Kidney (tissue), 14 donors: ENCODE results near the gene ABCA4. TPM values are rescaled to one million over a fixed set of nuclear protein-coding genes. Genes with fewer than 3 reads are reported as not detected.

Experiments
- DNase-seq, 5 donors: peaks; one replicate each; pipeline ENCODE4 v3.0.0-alpha.2; 2013 to 2020
- FAIRE-seq: peaks from 2 replicates; lab custom pipeline; 2012; peaks lifted over from hg19 to GRCh38; lab: Jason Lieb, UNC
- H3K27ac ChIP-seq, 2 donors: one replicate each; pipeline ENCODE4 v1.7.0; 2013; ENCODE audit warnings: low read depth in 2 of 2, low read length in 2 of 2, inconsistent platforms in 1 of 2
- H3K27me3 ChIP-seq: one replicate; pipeline ENCODE4 v1.7.1; 2013; ENCODE audit warnings: low read length, inconsistent platforms; ENCODE audit not compliant: control insufficient read depth, insufficient read depth
- H3K36me3 ChIP-seq, 3 donors: one replicate each; pipeline versions ENCODE4 v1.7.0 to v1.7.1; 2013; ENCODE audit warnings: low read length in 3 of 3, control low read depth in 1 of 3, inconsistent platforms in 1 of 3; ENCODE audit not compliant: insufficient read depth in 3 of 3, control insufficient read depth in 2 of 3
- H3K4me1 ChIP-seq, 3 donors: one replicate each; pipeline versions ENCODE4 v1.7.0 to v1.7.1; 2013; ENCODE audit warnings: low read length in 3 of 3, inconsistent platforms in 1 of 3, low read depth in 1 of 3; ENCODE audit not compliant: control insufficient read depth in 2 of 3, insufficient read depth in 2 of 3
- H3K4me3 ChIP-seq, 3 donors: one replicate each; pipeline versions ENCODE4 v1.7.0 to v1.8.1; 2013; ENCODE audit warnings: low read length in 3 of 3, control low read depth in 1 of 3, inconsistent platforms in 1 of 3
- H3K9ac ChIP-seq, 3 donors: one replicate each; pipeline versions ENCODE4 v1.7.0 to v1.7.1; 2013; ENCODE audit warnings: low read length in 3 of 3, control low read depth in 1 of 3, inconsistent platforms in 1 of 3
- H3K9me3 ChIP-seq, 3 donors: one replicate each; pipeline versions ENCODE4 v1.7.0 to v1.7.1; 2013; ENCODE audit warnings: low read length in 3 of 3, control low read depth in 1 of 3, inconsistent platforms in 1 of 3; ENCODE audit not compliant: control insufficient read depth in 2 of 3, insufficient read depth in 1 of 3
- CTCF ChIP-seq: IDR thresholded peaks from 3 replicates; pipeline ENCODE4 v1.5.1; 2012; ENCODE audit warnings: mild to moderate bottlenecking, moderate library complexity, borderline replicate concordance; ENCODE audit not compliant: insufficient read depth; ENCODE audit errors: extremely low read depth
- intact Hi-C: fragments of 100-400 bp; cut with DNase I; formaldehyde crosslinking; loops from one replicate; pipeline ENCODE4 v1.11.1; 2022
- polyA plus RNA-seq: library from polyadenylated mRNA; stranded (reverse); fragments of 350-450 nt; fragmentation: Illumina TruSeq; extraction: RNeasy Lipid Tissue Mini Kit (QIAGEN cat#74804); gene quantifications from one replicate; pipeline ENCODE4 v1.2.3, GENCODE V29; 2014; ENCODE audit warnings: low read depth, low replicate concordance; ENCODE audit not compliant: insufficient read depth
- total RNA-seq: library from RNA; stranded (reverse); fragmentation: NEBNext Ultra II Directional; extraction: Animal tissue kit (Norgen Biotek cat#: 25700); gene quantifications from one replicate; pipeline ENCODE4 v1.2.1, GENCODE V29; 2021
- donor health status: control.
- donor health status: control.
- donor health status: control.
- donor health status: control.
- donor health status: control.
- donor health status: DM: yes; HTN: yes; CAD: no.
- donor health status: Normal renal cell carcinoma (clear cell type).

ABCA4 gene
- total and polyA plus RNA-seq, 2 donors from 2014 or later = 1.5 to 2.1 TPM

- Histone ChIP-seq H3K9ac (peak overlapping the region in 1 of 3 donors; percentile 23), H3K27ac (peak overlapping the region in 1 of 2 donors; percentile 27), H3K4me3 (peak overlapping the region in 1 of 3 donors; percentile 20), H3K36me3 (no peaks in the 10 kb centered on the region), H3K9me3 (no peaks in the 10 kb centered on the region), H3K27me3 (no peaks in the 10 kb centered on the region), H3K4me1 (peaks cover 7 to 13% (median 10%) of the 10 kb centered on the region in 3 donors)
- DNase-seq (peak in 4 of 5 donors; percentile 70 to 86 (median 79)), FAIRE-seq (no peak)
- peak; percentile 96 for TF ChIP-seq CTCF
- intact Hi-C loops = loop anchor here (5.0 kb wide), 1 partner anchor 271 kb away; no protein-coding TSS in a partner anchor
Measured at GRCh38 chr1:94061513-94062443, 59.2 kb downstream of the ABCA4 start.

GRCh38 chr1:94060720-94061119 lies 60.2 kb downstream of the ABCA4 start:
- no peaks in the 10 kb centered on the region for H3K36me3 ChIP-seq
- no peak overlapping the region for H3K9ac ChIP-seq
- no peaks in the 10 kb centered on the region for H3K27me3 ChIP-seq
- H3K27ac ChIP-seq = no peak overlapping the region
- intact Hi-C loops = loop anchor here (5.0 kb wide), 1 partner anchor 272 kb away; no protein-coding TSS in a partner anchor
- no peaks in the 10 kb centered on the region for H3K9me3 ChIP-seq
- FAIRE-seq (no peak), DNase-seq (no peak)
- H3K4me3 ChIP-seq = no peak overlapping the region
- H3K4me1 ChIP-seq = peaks cover 10 to 13% (median 10%) of the 10 kb centered on the region in 3 donors
- TF ChIP-seq CTCF = no peak

- DNase-seq (no peak), FAIRE-seq (no peak)
- H3K27me3 ChIP-seq = no peaks in the 10 kb centered on the region
- intact Hi-C loops = no loop called here
- H3K4me3 ChIP-seq = no peak overlapping the region
- no peaks in the 10 kb centered on the region for H3K36me3 ChIP-seq
- H3K9ac ChIP-seq = no peak overlapping the region
- no peak for TF ChIP-seq CTCF
- peaks cover 4 to 12% (median 8%) of the 10 kb centered on the region in 3 donors for H3K4me1 ChIP-seq
- no peaks in the 10 kb centered on the region for H3K9me3 ChIP-seq
- H3K27ac ChIP-seq = no peak overlapping the region
Measured at GRCh38 chr1:94058766-94059165, 62.2 kb downstream of the ABCA4 start.
